ENCODE measurements around the gene BBLN.
"Not testable (repeated sequence)": the region's sequence is repeated elsewhere in the genome, so short reads cannot be mapped to it uniquely, and the experiment has no call there.

The BBLN gene

GRCh38 chr9:128159784-128160602, at the start of gene BBLN:
Gene BBLN, plus strand, starts transcription at chr9:128160265. Its CDS starts 143 bp downstream, at chr9:128160408.
- peak; percentile 85 for DNase-seq

GRCh38 chr9:128111726-128112125, 48.3 kb upstream of the BBLN start:
- not testable (repeated sequence) for DNase-seq

- DNase-seq = no peak
Measured at GRCh38 chr9:128113526-128114325, 46.3 kb upstream of the BBLN start.

- DNase-seq = no peak
Measured at GRCh38 chr9:128114326-128115186, 45.5 kb upstream of the BBLN start.

- DNase-seq = no peak
Measured at GRCh38 chr9:128115187-128116103, 44.6 kb upstream of the BBLN start.

GRCh38 chr9:128116104-128117083, 43.7 kb upstream of the BBLN start:
- DNase-seq = no peak

- peak; percentile 75 for DNase-seq
Measured at GRCh38 chr9:128117613-128118471, 42.2 kb upstream of the BBLN start.

GRCh38 chr9:128118472-128118857, 41.6 kb upstream of the BBLN start:
- no peak for DNase-seq

- no peak for DNase-seq
Measured at GRCh38 chr9:128118971-128119665, 40.9 kb upstream of the BBLN start.

GRCh38 chr9:128120061-128120740, 39.9 kb upstream of the BBLN start:
- no peak for DNase-seq

- DNase-seq = no peak
Measured at GRCh38 chr9:128120741-128121465, 39.2 kb upstream of the BBLN start.

- no peak for DNase-seq
Measured at GRCh38 chr9:128121466-128121810, 38.6 kb upstream of the BBLN start.

- DNase-seq = no peak
Measured at GRCh38 chr9:128121924-128122808, 37.9 kb upstream of the BBLN start.

- no peak for DNase-seq
Measured at GRCh38 chr9:128122809-128123175, 37.3 kb upstream of the BBLN start.

GRCh38 chr9:128123451-128124080, 36.5 kb upstream of the BBLN start:
- no peak for DNase-seq

GRCh38 chr9:128124451-128124850, 35.6 kb upstream of the BBLN start:
- DNase-seq = no peak

All from GDM1 (cell line).